GM18519 (cell line): ENCODE results near the gene HOXD8.

Experiments used
- ATAC-seq: cut with Tn5 transposase; IDR thresholded peaks from one replicate; pipeline ENCODE4 v1.9.1; 2021; ENCODE audit warnings: mild to moderate bottlenecking, moderate library complexity; ENCODE audit not compliant: unreplicated experiment, low FRiP score

HOXD8 gene

GRCh38 chr2:176170602-176171305, 41.2 kb downstream of the HOXD8 start:
- ATAC-seq, result no peak

GRCh38 chr2:176171351-176172006, 42.0 kb downstream of the HOXD8 start:
- no peak for ATAC-seq

- no peak for ATAC-seq
These were observed 42.7 kb downstream of the HOXD8 start for GRCh38 chr2:176172007-176172894.

GRCh38 chr2:176172895-176173566, 43.5 kb downstream of the HOXD8 start:
- ATAC-seq, result no peak

DNA sequence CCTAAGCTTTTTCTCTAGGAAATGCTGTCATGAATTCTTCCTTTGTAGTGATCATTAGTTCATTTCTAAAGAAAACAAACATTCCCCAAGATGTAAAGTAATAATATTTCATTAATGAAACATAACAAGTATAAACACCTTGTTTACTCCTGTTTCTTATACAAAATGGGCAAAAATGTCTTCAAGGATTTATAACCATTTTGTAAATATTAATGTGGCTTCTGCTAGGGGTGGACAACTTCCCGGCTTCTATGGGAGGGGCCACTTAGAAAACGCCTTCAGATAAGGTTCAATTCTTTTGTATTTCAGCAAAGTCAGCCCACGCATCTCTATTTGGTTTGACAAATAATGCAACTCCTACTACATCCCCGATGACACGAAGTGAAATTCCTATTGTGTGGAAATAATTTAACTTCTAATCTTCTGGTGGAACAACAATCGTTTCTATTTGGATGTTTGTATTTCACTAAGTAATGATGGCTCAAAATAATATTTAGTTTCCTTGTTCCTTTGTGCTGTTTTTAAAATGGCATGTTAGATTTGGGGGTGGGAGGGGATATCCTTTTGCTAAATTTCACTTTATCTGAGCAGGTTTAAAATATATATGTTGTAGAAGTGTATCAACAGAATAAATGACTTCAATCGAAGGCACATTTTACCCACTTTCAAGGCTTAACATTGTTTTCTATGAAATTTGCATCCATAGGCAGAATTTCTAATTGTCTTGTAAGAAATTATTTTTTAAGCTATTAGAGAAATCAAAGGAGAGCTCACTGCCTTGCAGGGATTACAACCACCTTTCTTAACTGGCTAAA, 44.3 kb downstream of the HOXD8 start:
- no peak for ATAC-seq

GRCh38 chr2:176174382-176174823, 44.9 kb downstream of the HOXD8 start:
- no peak for ATAC-seq

GRCh38 chr2:176174824-176175708, 45.6 kb downstream of the HOXD8 start:
- no peak for ATAC-seq

DNA sequence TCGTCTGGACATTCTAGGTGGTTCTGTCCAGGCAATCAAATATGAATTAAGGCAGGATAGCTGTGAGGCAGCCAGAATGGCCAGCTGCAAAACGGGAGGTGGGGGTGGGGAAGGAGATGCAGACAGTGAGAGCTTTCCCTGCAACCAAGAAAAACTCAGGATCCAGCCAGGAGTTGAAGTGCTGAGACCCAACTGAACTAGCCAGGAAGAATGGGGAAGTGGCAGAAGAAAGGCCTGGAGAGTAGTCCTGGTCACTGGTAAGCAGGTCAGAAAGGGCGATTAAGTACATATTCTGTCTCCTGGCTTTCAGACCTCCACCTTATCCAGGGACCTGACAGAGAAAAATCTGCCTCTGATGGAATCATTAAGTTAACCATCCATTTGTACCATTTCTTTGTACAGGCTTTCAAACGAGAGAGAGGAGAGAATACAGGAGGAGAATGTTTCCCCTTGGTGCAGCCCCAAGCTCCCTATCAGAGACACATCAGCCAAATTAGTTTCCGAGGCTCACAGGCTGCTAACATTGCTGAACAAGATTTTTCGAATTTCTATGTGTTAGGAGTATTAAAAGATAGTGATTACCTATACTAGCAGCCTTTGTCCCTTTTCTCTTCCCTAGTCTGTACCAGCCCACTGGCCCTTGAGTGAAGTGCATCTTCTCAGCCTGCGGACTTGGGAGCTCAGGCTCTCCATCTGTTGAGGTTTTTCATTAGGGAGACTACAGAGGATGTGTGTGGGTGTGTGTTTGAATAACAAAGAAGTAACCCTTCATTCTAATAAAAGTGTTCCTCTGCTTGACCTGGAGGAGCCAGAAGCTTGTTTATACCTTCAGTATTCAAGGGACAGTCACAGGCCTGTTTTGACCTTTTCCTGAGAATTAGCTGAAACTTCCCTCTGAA, 46.5 kb downstream of the HOXD8 start:
- ATAC-seq, result no peak

DNA sequence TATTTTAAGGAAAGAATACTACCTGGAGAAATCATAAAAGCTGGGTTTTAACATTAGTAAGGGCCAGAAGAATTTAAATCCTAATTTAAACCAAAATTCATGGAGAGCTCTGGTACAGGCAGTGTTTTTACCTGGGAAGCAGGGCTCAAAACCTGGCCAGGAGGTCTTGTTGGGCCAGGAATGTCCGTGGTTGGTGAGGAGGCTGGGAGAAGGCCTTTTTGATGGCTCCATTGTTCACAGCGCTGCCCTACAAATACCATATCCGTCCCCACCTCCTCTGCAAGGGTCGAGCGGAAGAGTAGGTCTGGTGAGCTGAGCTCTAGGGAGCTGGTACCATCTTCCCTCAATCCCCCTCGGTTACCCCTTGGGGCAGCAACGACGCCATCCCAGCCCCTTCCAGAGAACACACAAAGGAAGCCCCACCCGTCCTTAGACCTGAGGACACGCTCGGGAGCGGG, 48.1 kb downstream of the HOXD8 start:
- ATAC-seq, result no peak

GRCh38 chr2:176178038-176178756, 48.7 kb downstream of the HOXD8 start:
- no peak for ATAC-seq

- ATAC-seq, result no peak
These were observed 49.3 kb downstream of the HOXD8 start for GRCh38 chr2:176178757-176179295.

DNA sequence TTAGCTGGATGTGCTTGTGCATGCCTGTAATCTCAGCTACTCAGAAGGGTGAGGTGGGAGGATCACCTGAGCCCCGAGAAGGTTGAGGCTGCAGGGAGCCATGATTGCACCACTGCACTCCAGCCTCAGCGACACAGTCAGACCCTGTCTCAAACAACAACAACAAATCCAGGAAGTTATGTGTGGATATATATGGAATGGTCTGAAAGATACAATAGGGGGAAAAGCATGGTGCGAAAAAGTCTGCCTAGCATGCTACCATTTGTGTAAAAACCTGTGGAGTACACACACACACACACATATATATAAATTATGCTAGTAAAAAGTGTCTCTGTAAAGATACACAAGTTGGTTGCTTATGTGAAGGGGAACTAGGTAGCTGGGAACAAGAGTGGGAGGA, 52.0 kb downstream of the HOXD8 start:
- no peak for ATAC-seq
